Measurements from ENCODE around the gene PLXNA4.

The PLXNA4 gene

GRCh38 chr7:132298790-132299189, 277.5 kb downstream of the PLXNA4 start:
- Histone ChIP-seq H3K36me3 (ENCODE audit: insufficient read depth, low read length) (no peaks in the 10 kb centered on the region), H3K4me3 (ENCODE audit: low read length) (no peak overlapping the region), H3K27ac (ENCODE audit: low read depth, low read length) (no peak overlapping the region), H3K9ac (ENCODE audit: low read depth, low read length) (no peak overlapping the region), H3K27me3 (ENCODE audit: insufficient read depth, low read length) (no peaks in the 10 kb centered on the region), H3K4me1 (ENCODE audit: insufficient read depth, low read length) (no peaks in the 10 kb centered on the region), H3K9me3 (ENCODE audit: insufficient read depth, low read depth, low read length) (no peaks in the 10 kb centered on the region)
- WGBS, result 88% methylated on average over 4 of the region's 4 CpGs

- 89% methylated on average over 8 of the region's 8 CpGs for WGBS
- H3K9me3 ChIP-seq (ENCODE audit: insufficient read depth, low read depth, low read length), result no peaks in the 10 kb centered on the region
- H3K4me1 ChIP-seq (ENCODE audit: insufficient read depth, low read length), result no peaks in the 10 kb centered on the region
- no peak overlapping the region for H3K9ac ChIP-seq (ENCODE audit: low read depth, low read length)
- H3K27ac ChIP-seq (ENCODE audit: low read depth, low read length), result no peak overlapping the region
- H3K36me3 ChIP-seq (ENCODE audit: insufficient read depth, low read length), result no peaks in the 10 kb centered on the region
- H3K27me3 ChIP-seq (ENCODE audit: insufficient read depth, low read length), result no peaks in the 10 kb centered on the region
- no peak overlapping the region for H3K4me3 ChIP-seq (ENCODE audit: low read length)
Measured at GRCh38 chr7:132296820-132297219, 279.4 kb downstream of the PLXNA4 start.

GRCh38 chr7:132295175-132295574, 281.1 kb downstream of the PLXNA4 start:
- Histone ChIP-seq H3K36me3 (ENCODE audit: insufficient read depth, low read length) (no peaks in the 10 kb centered on the region), H3K4me3 (ENCODE audit: low read length) (no peak overlapping the region), H3K9ac (ENCODE audit: low read depth, low read length) (no peak overlapping the region), H3K27ac (ENCODE audit: low read depth, low read length) (no peak overlapping the region), H3K27me3 (ENCODE audit: insufficient read depth, low read length) (no peaks in the 10 kb centered on the region), H3K4me1 (ENCODE audit: insufficient read depth, low read length) (no peaks in the 10 kb centered on the region), H3K9me3 (ENCODE audit: insufficient read depth, low read depth, low read length) (no peaks in the 10 kb centered on the region)
- 88% methylated on average over 3 of the region's 3 CpGs for WGBS

GRCh38 chr7:132292803-132293202, 283.5 kb downstream of the PLXNA4 start:
- Histone ChIP-seq H3K36me3 (ENCODE audit: insufficient read depth, low read length) (no peaks in the 10 kb centered on the region), H3K9me3 (ENCODE audit: insufficient read depth, low read depth, low read length) (no peaks in the 10 kb centered on the region), H3K27me3 (ENCODE audit: insufficient read depth, low read length) (no peaks in the 10 kb centered on the region), H3K4me3 (ENCODE audit: low read length) (no peak overlapping the region), H3K4me1 (ENCODE audit: insufficient read depth, low read length) (no peaks in the 10 kb centered on the region), H3K27ac (ENCODE audit: low read depth, low read length) (no peak overlapping the region), H3K9ac (ENCODE audit: low read depth, low read length) (no peak overlapping the region)
- 79% methylated on average over 4 of the region's 4 CpGs for WGBS

- H3K27ac ChIP-seq (ENCODE audit: low read depth, low read length), result no peak overlapping the region
- no peak overlapping the region for H3K4me3 ChIP-seq (ENCODE audit: low read length)
- H3K27me3 ChIP-seq (ENCODE audit: insufficient read depth, low read length), result no peaks in the 10 kb centered on the region
- H3K9ac ChIP-seq (ENCODE audit: low read depth, low read length), result no peak overlapping the region
- H3K4me1 ChIP-seq (ENCODE audit: insufficient read depth, low read length), result no peaks in the 10 kb centered on the region
- no peaks in the 10 kb centered on the region for H3K9me3 ChIP-seq (ENCODE audit: insufficient read depth, low read depth, low read length)
- 88% methylated on average over 1 of the region's 1 CpG for WGBS
- H3K36me3 ChIP-seq (ENCODE audit: insufficient read depth, low read length), result no peaks in the 10 kb centered on the region
Measured at GRCh38 chr7:132291481-132291880, 284.8 kb downstream of the PLXNA4 start.

GRCh38 chr7:132290021-132290420, 286.2 kb downstream of the PLXNA4 start:
- no peaks in the 10 kb centered on the region for H3K4me1 ChIP-seq (ENCODE audit: insufficient read depth, low read length)
- H3K27ac ChIP-seq (ENCODE audit: low read depth, low read length), result no peak overlapping the region
- H3K9me3 ChIP-seq (ENCODE audit: insufficient read depth, low read depth, low read length), result no peaks in the 10 kb centered on the region
- no peak overlapping the region for H3K9ac ChIP-seq (ENCODE audit: low read depth, low read length)
- H3K27me3 ChIP-seq (ENCODE audit: insufficient read depth, low read length), result no peaks in the 10 kb centered on the region
- no peak overlapping the region for H3K4me3 ChIP-seq (ENCODE audit: low read length)
- H3K36me3 ChIP-seq (ENCODE audit: insufficient read depth, low read length), result no peaks in the 10 kb centered on the region
- WGBS, result 91% methylated on average over 5 of the region's 5 CpGs

GRCh38 chr7:132286836-132287235, 289.4 kb downstream of the PLXNA4 start:
- no peaks in the 10 kb centered on the region for H3K9me3 ChIP-seq (ENCODE audit: insufficient read depth, low read depth, low read length)
- H3K4me3 ChIP-seq (ENCODE audit: low read length), result no peak overlapping the region
- H3K27me3 ChIP-seq (ENCODE audit: insufficient read depth, low read length), result no peaks in the 10 kb centered on the region
- no peaks in the 10 kb centered on the region for H3K36me3 ChIP-seq (ENCODE audit: insufficient read depth, low read length)
- 85% methylated on average over 5 of the region's 5 CpGs for WGBS
- H3K9ac ChIP-seq (ENCODE audit: low read depth, low read length), result no peak overlapping the region
- no peak overlapping the region for H3K27ac ChIP-seq (ENCODE audit: low read depth, low read length)
- H3K4me1 ChIP-seq (ENCODE audit: insufficient read depth, low read length), result no peaks in the 10 kb centered on the region

- Histone ChIP-seq H3K9ac (ENCODE audit: low read depth, low read length) (no peak overlapping the region), H3K4me3 (ENCODE audit: low read length) (no peak overlapping the region), H3K36me3 (ENCODE audit: insufficient read depth, low read length) (no peaks in the 10 kb centered on the region), H3K4me1 (ENCODE audit: insufficient read depth, low read length) (peaks cover 8% of the 10 kb centered on the region; the same call in 1 of the 2 replicates), H3K27ac (ENCODE audit: low read depth, low read length) (no peak overlapping the region), H3K9me3 (ENCODE audit: insufficient read depth, low read depth, low read length) (no peaks in the 10 kb centered on the region), H3K27me3 (ENCODE audit: insufficient read depth, low read length) (no peaks in the 10 kb centered on the region)
- WGBS, result 74% methylated on average over 2 of the region's 2 CpGs
Measured at GRCh38 chr7:132280335-132280734, 295.9 kb downstream of the PLXNA4 start.

- 94% methylated on average over 4 of the region's 4 CpGs for WGBS
- Histone ChIP-seq H3K27ac (ENCODE audit: low read depth, low read length) (no peak overlapping the region), H3K4me1 (ENCODE audit: insufficient read depth, low read length) (peaks cover 10% of the 10 kb centered on the region; the same call in 1 of the 2 replicates), H3K27me3 (ENCODE audit: insufficient read depth, low read length) (no peaks in the 10 kb centered on the region), H3K36me3 (ENCODE audit: insufficient read depth, low read length) (no peaks in the 10 kb centered on the region), H3K9ac (ENCODE audit: low read depth, low read length) (no peak overlapping the region), H3K4me3 (ENCODE audit: low read length) (no peak overlapping the region), H3K9me3 (ENCODE audit: insufficient read depth, low read depth, low read length) (no peaks in the 10 kb centered on the region)
Measured at GRCh38 chr7:132279718-132280117, 296.6 kb downstream of the PLXNA4 start.

- H3K36me3 ChIP-seq (ENCODE audit: insufficient read depth, low read length), result no peaks in the 10 kb centered on the region
- peaks cover 10% of the 10 kb centered on the region; the same call in 1 of the 2 replicates for H3K4me1 ChIP-seq (ENCODE audit: insufficient read depth, low read length)
- WGBS, result 85% methylated on average over 5 of the region's 5 CpGs
- H3K9me3 ChIP-seq (ENCODE audit: insufficient read depth, low read depth, low read length), result no peaks in the 10 kb centered on the region
- no peak overlapping the region for H3K9ac ChIP-seq (ENCODE audit: low read depth, low read length)
- H3K27ac ChIP-seq (ENCODE audit: low read depth, low read length), result no peak overlapping the region
- no peaks in the 10 kb centered on the region; the same call in 1 of the 2 replicates for H3K27me3 ChIP-seq (ENCODE audit: insufficient read depth, low read length)
- H3K4me3 ChIP-seq (ENCODE audit: low read length), result no peak overlapping the region
Measured at GRCh38 chr7:132276976-132277725, 299.1 kb downstream of the PLXNA4 start.

- peaks cover 10% of the 10 kb centered on the region; the same call in 1 of the 2 replicates for H3K4me1 ChIP-seq (ENCODE audit: insufficient read depth, low read length)
- no peaks in the 10 kb centered on the region for H3K36me3 ChIP-seq (ENCODE audit: insufficient read depth, low read length)
- H3K27me3 ChIP-seq (ENCODE audit: insufficient read depth, low read length), result no peaks in the 10 kb centered on the region; the same call in 1 of the 2 replicates
- WGBS, result 87% methylated on average over 2 of the region's 3 CpGs
- no peak overlapping the region for H3K27ac ChIP-seq (ENCODE audit: low read depth, low read length)
- H3K4me3 ChIP-seq (ENCODE audit: low read length), result no peak overlapping the region
- H3K9ac ChIP-seq (ENCODE audit: low read depth, low read length), result no peak overlapping the region
- no peaks in the 10 kb centered on the region for H3K9me3 ChIP-seq (ENCODE audit: insufficient read depth, low read depth, low read length)
Measured at GRCh38 chr7:132276234-132276630, 300.0 kb downstream of the PLXNA4 start.

Data from HUES64 (cell line).